ENCODE results near the gene FRK.
"Not testable (repeated sequence)": the region's sequence is repeated elsewhere in the genome, so short reads cannot be mapped to it uniquely, and the experiment has no call there.

FRK gene

GRCh38 chr6:116060572-116061283 is at the start of gene FRK:
TSS of gene FRK (minus strand) at chr6:116060891. CDS start at chr6:116060311, 580 bp downstream.
- no peak for DNase-seq (ENCODE audit: low read depth in 3 of 3)

- no peak for DNase-seq (ENCODE audit: low read depth in 3 of 3)
Measured at GRCh38 chr6:116108836-116109235, 48.1 kb upstream of the FRK start.

GRCh38 chr6:116106146-116106545 is 45.5 kb upstream of the FRK start:
- no peak for DNase-seq (ENCODE audit: low read depth in 3 of 3)

GRCh38 chr6:116105247-116105646 is 44.6 kb upstream of the FRK start:
- DNase-seq (ENCODE audit: low read depth in 3 of 3) = no peak

GRCh38 chr6:116104636-116105035 is 43.9 kb upstream of the FRK start:
- DNase-seq (ENCODE audit: low read depth in 3 of 3) = no peak

GRCh38 chr6:116102873-116103272 is 42.2 kb upstream of the FRK start:
- DNase-seq (ENCODE audit: low read depth in 3 of 3) = no peak

- DNase-seq (ENCODE audit: low read depth in 3 of 3) = no peak
Measured at GRCh38 chr6:116101790-116102189, 41.1 kb upstream of the FRK start.

GRCh38 chr6:116101302-116101718 is 40.6 kb upstream of the FRK start:
- DNase-seq (ENCODE audit: low read depth in 3 of 3) = peak in 2 of 3 donors; percentile 47 to 73

GRCh38 chr6:116100419-116101301 is 40.0 kb upstream of the FRK start, which contains the start of gene NT5DC1:
TSS of gene NT5DC1 (plus strand) at chr6:116100853. CDS start at chr6:116100931, 78 bp downstream.
- peak; percentile 66 to 86 (median 75) for DNase-seq (ENCODE audit: low read depth in 3 of 3)

- no peak for DNase-seq (ENCODE audit: low read depth in 3 of 3)
Measured at GRCh38 chr6:116099036-116099435, 38.3 kb upstream of the FRK start.

- DNase-seq (ENCODE audit: low read depth in 3 of 3) = no peak
Measured at GRCh38 chr6:116096979-116097816, 36.5 kb upstream of the FRK start.

- DNase-seq (ENCODE audit: low read depth in 3 of 3) = not testable (repeated sequence)
Measured at GRCh38 chr6:116096048-116096759, 35.5 kb upstream of the FRK start.

- no peak for DNase-seq (ENCODE audit: low read depth in 3 of 3)
Measured at GRCh38 chr6:116094041-116094440, 33.4 kb upstream of the FRK start.

- no peak for DNase-seq (ENCODE audit: low read depth in 3 of 3)
Measured at GRCh38 chr6:116090251-116090650, 29.6 kb upstream of the FRK start.

GRCh38 chr6:116088946-116089345 is 28.3 kb upstream of the FRK start:
- no peak for DNase-seq (ENCODE audit: low read depth in 3 of 3)

- DNase-seq (ENCODE audit: low read depth in 3 of 3) = no peak
Measured at GRCh38 chr6:116087437-116088027, 26.8 kb upstream of the FRK start.

GRCh38 chr6:116084284-116084683 is 23.6 kb upstream of the FRK start:
- DNase-seq (ENCODE audit: low read depth in 3 of 3) = no peak

- DNase-seq (ENCODE audit: low read depth in 3 of 3) = no peak
Measured at GRCh38 chr6:116083052-116083451, 22.4 kb upstream of the FRK start.

- no peak for DNase-seq (ENCODE audit: low read depth in 3 of 3)
Measured at GRCh38 chr6:116078945-116079344, 18.3 kb upstream of the FRK start.

- DNase-seq (ENCODE audit: low read depth in 3 of 3) = no peak
Measured at GRCh38 chr6:116078522-116078921, 17.8 kb upstream of the FRK start.

Measured in stimulated activated CD4-positive, alpha-beta T cell treated with anti-CD3 and anti-CD28 coated beads, TNF-alpha, amount 100 ng/mL, for 48 hours (primary cell).